T-cell (primary cell): ENCODE data around the gene TTC33. TPM values are rescaled to one million over a fixed set of nuclear protein-coding genes. Genes with fewer than 3 reads are reported as not detected.

Experiments
- ATAC-seq, 4 experiments: fragments of 200-7000 bp in 3 of 4; fragments of 150-1000 bp in 1 of 4; cut with Tn5 transposase; replicated peaks in 1 of 4; 1 replicate in 3 of 4; 2 replicates in 1 of 4; pipeline ENCODE4 v1.10.0; 2021; ENCODE audit warnings: moderate library complexity in 3 of 4, mild to moderate bottlenecking in 2 of 4, moderate number of reproducible peaks in 1 of 4
- CTCF ChIA-PET, 2 donors: fragments of 300-600 bp; sonication (Branson Sonifier 250); formaldehyde crosslinking; loops; one replicate each; lab custom pipeline; 2022; ENCODE audit warnings: antibody characterized with exemption in 2 of 2; lab: Charles Lee
- POLR2A ChIA-PET, 2 donors: fragments of 300-600 bp; sonication (Branson Sonifier 250); formaldehyde crosslinking; loops; one replicate each; lab custom pipeline; 2022; ENCODE audit warnings: antibody characterized with exemption in 2 of 2; lab: Charles Lee
- DNase-seq, 35 experiments: peaks; one replicate each; pipeline versions ENCODE4 v3.0.0 to v3.0.0-alpha.2; 2013 to 2023
- H3K27ac ChIP-seq: one replicate; pipeline ENCODE4 v1.5.1; 2013; ENCODE audit warnings: low read length
- H3K27me3 ChIP-seq, 2 experiments: replicated peaks in 1 of 2; 1 replicate in 1 of 2; 2 replicates in 1 of 2; pipeline versions ENCODE4 v1.6.1 to v1.7.0; 2013; ENCODE audit warnings: low read length in 1 of 2, mixed read lengths in 1 of 2; ENCODE audit not compliant: control insufficient read depth in 2 of 2, insufficient read depth in 2 of 2; ENCODE audit errors: extremely low read depth in 1 of 2
- H3K36me3 ChIP-seq, 2 donors: 1 replicate in 1 of 2; 2 replicates in 1 of 2; pipeline versions ENCODE4 v1.6.1 to v1.7.0; 2013; ENCODE audit warnings: low read length in 1 of 2; ENCODE audit not compliant: control insufficient read depth in 2 of 2, insufficient read depth in 1 of 2; ENCODE audit errors: extremely low read depth in 1 of 2
- H3K4me1 ChIP-seq, 2 experiments: 1 replicate in 1 of 2; 2 replicates in 1 of 2; pipeline versions ENCODE4 v1.6.1 to v1.7.0; 2013; ENCODE audit warnings: low read length in 2 of 2, mixed read lengths in 1 of 2; ENCODE audit not compliant: insufficient read depth in 2 of 2, control insufficient read depth in 1 of 2; ENCODE audit errors: extremely low read depth in 1 of 2
- H3K4me3 ChIP-seq, 2 donors: 1 replicate in 1 of 2; 2 replicates in 1 of 2; pipeline versions ENCODE4 v1.5.1 to v1.7.0; 2013; ENCODE audit warnings: mild to moderate bottlenecking in 2 of 2, low read length in 1 of 2, moderate library complexity in 1 of 2; ENCODE audit not compliant: control insufficient read depth in 1 of 2; ENCODE audit errors: extremely low read depth in 1 of 2
- H3K9me3 ChIP-seq: 2 replicates; pipeline ENCODE4 v1.7.0; 2013
- H3K27ac Mint-ChIP-seq, 2 donors: one replicate each; pipeline ENCODE4 v1.8.0; 2020 to 2021; ENCODE audit warnings: mild to moderate bottlenecking in 2 of 2, mixed read lengths in 2 of 2
- H3K27me3 Mint-ChIP-seq, 2 donors: one replicate each; pipeline ENCODE4 v1.8.0; 2021 to 2022; ENCODE audit warnings: mixed read lengths in 2 of 2
- H3K36me3 Mint-ChIP-seq: one replicate; pipeline ENCODE4 v1.8.0; 2021; ENCODE audit warnings: mixed read lengths
- H3K4me1 Mint-ChIP-seq, 3 donors: one replicate each; pipeline ENCODE4 v1.8.0; 2020 to 2022; ENCODE audit warnings: mixed read lengths in 3 of 3, mild to moderate bottlenecking in 1 of 3
- H3K4me3 Mint-ChIP-seq, 3 donors: one replicate each; pipeline ENCODE4 v1.8.0; 2020 to 2022; ENCODE audit warnings: mild to moderate bottlenecking in 3 of 3, mixed read lengths in 3 of 3, moderate library complexity in 3 of 3
- H3K9me3 Mint-ChIP-seq, 3 donors: one replicate each; pipeline ENCODE4 v1.8.0; 2020 to 2022; ENCODE audit warnings: mixed read lengths in 3 of 3
- WGBS: methylation state at CpG from one replicate; pipeline ENCODE4 v1.1.5; 2013; ENCODE audit warnings: missing lambda C conversion rate; ENCODE audit not compliant: insufficient coverage; 5-methylcytosine and 5-hydroxymethylcytosine counted together
- total RNA-seq, 35 experiments: library from RNA in 6 of 35; stranded (reverse) in 6 of 35; fragments of 120-200 nt in 1 of 35; gene quantifications; one replicate each; pipeline versions ENCODE4 v1.2.1 to v1.2.4 and lab custom pipeline; 2013 to 2026

Gene TTC33
- total RNA-seq, 5 donors from 2014 or later (not counting 1 experiment from before 2014, with no cell fraction given): 8.3 to 15.4 (median 13.6) TPM

GRCh38 chr5:40547557-40547956 is 208.2 kb downstream of the TTC33 start:
- no peak for DNase-seq
- no peak overlapping the region for H3K4me3 Mint-ChIP-seq
- H3K27ac Mint-ChIP-seq: no peak overlapping the region
- no peaks in the 10 kb centered on the region for H3K36me3 Mint-ChIP-seq
- ChIA-PET POLR2A (interaction anchor here in 1 of 2 donors (1.0 kb wide), 1 partner anchor 9 kb away, joined by 3 read pairs; no protein-coding TSS in a partner anchor), CTCF (interaction anchor here in 1 of 2 donors (0.5 to 0.9 kb wide), 2 partner anchors 158 to 891 kb away, joined by 4 read pairs; no protein-coding TSS in a partner anchor)
- Histone ChIP-seq H3K36me3 (no peaks in the 10 kb centered on the region), H3K27ac (no peak overlapping the region), H3K9me3 (no peaks in the 10 kb centered on the region), H3K27me3 (no peaks in the 10 kb centered on the region), H3K4me3 (no peak overlapping the region), H3K4me1 (no peaks in the 10 kb centered on the region)
- H3K9me3 Mint-ChIP-seq: no peaks in the 10 kb centered on the region
- WGBS: no CpG with 5 or more reads among the region's 4 CpGs
- H3K27me3 Mint-ChIP-seq: no peaks in the 10 kb centered on the region
- ATAC-seq: no peak
- H3K4me1 Mint-ChIP-seq: no peaks in the 10 kb centered on the region

GRCh38 chr5:40540301-40540700 is 215.5 kb downstream of the TTC33 start:
- no peak for DNase-seq
- Histone ChIP-seq H3K27ac (no peak overlapping the region), H3K27me3 (no peaks in the 10 kb centered on the region), H3K4me3 (no peak overlapping the region), H3K9me3 (no peaks in the 10 kb centered on the region), H3K4me1 (no peaks in the 10 kb centered on the region), H3K36me3 (no peaks in the 10 kb centered on the region)
- ChIA-PET POLR2A (interaction anchor here in 1 of 2 donors (0.7 kb wide), 1 partner anchor 532 kb away, joined by 3 read pairs; no protein-coding TSS in a partner anchor), CTCF (no interaction called here)
- H3K36me3 Mint-ChIP-seq: no peaks in the 10 kb centered on the region
- H3K27ac Mint-ChIP-seq: no peak overlapping the region
- no peak for ATAC-seq
- H3K27me3 Mint-ChIP-seq: no peaks in the 10 kb centered on the region
- H3K4me3 Mint-ChIP-seq: no peak overlapping the region
- H3K4me1 Mint-ChIP-seq: peaks cover 0 to 4% (median 2%) of the 10 kb centered on the region in 3 donors
- peaks cover 0 to 9% (median 3%) of the 10 kb centered on the region in 3 donors for H3K9me3 Mint-ChIP-seq

DNA sequence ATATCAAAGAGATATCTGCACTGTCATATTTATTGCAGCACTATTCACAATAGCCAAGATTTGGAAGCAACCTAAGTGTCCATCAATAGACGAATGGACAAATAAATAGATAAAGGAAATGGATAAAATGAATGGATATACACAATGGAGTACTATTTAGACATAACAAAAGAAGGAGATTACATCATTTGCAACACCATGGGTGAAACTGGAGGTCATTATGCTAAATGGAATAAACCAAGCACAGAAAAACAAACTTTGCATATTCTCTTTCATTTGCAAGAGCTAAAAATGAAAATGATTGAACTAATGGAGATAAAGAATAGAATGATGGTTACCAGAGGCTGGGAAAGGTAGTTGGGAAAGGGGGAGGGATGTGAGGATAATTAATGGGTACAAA is 231.1 kb downstream of the TTC33 start:
- no CpG with 5 or more reads among the region's 1 CpG for WGBS
- Mint-ChIP-seq H3K27ac (no peak overlapping the region), H3K27me3 (no peaks in the 10 kb centered on the region)

DNA sequence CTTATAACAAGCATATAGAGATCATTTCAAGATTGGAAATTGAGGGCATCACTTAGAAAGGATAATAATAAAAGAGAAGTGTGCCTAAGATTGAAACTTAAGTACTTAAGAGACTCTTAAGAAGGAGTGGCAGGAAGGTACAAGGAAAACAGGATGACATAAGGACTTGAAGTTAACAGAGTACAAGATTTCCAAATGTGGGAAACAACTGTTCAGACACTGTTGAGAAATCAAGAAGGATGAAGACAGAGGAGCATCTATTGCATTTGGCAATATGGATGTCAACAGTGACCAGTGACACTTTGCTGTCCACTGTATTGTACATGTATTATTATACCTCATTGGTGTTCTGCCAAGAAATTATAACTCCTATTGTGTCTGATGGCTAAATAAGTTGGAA is 233.8 kb downstream of the TTC33 start:
- Mint-ChIP-seq H3K27me3 (no peaks in the 10 kb centered on the region), H3K27ac (no peak overlapping the region), H3K4me3 (no peak overlapping the region), H3K9me3 (no peaks in the 10 kb centered on the region), H3K36me3 (no peaks in the 10 kb centered on the region), H3K4me1 (peaks cover 5 to 10% (median 9%) of the 10 kb centered on the region in 3 donors)
- peaks cover 0 to under 1% of the 10 kb centered on the region in 2 experiments for H3K4me1 ChIP-seq
- no peak overlapping the region for H3K4me3 ChIP-seq
- ChIA-PET POLR2A (no interaction called here), CTCF (no interaction called here)
- DNase-seq: no peak
- no peaks in the 10 kb centered on the region for H3K27me3 ChIP-seq
- ATAC-seq: no peak
- H3K9me3 ChIP-seq: no peaks in the 10 kb centered on the region
- H3K27ac ChIP-seq: no peak overlapping the region
- H3K36me3 ChIP-seq: no peaks in the 10 kb centered on the region

More for the DNA sequence above, 231.1 kb downstream of the TTC33 start:
- Histone ChIP-seq H3K27ac (no peak overlapping the region), H3K36me3 (no peaks in the 10 kb centered on the region), H3K9me3 (no peaks in the 10 kb centered on the region), H3K4me1 (peaks cover 0 to 3% of the 10 kb centered on the region in 2 experiments), H3K4me3 (no peak overlapping the region), H3K27me3 (no peaks in the 10 kb centered on the region)
- ChIA-PET POLR2A (no interaction called here), CTCF (no interaction called here)
- DNase-seq (no peak), ATAC-seq (no peak)
- Mint-ChIP-seq H3K4me3 (no peak overlapping the region), H3K36me3 (no peaks in the 10 kb centered on the region), H3K9me3 (no peaks in the 10 kb centered on the region), H3K4me1 (peaks cover 9 to 14% (median 11%) of the 10 kb centered on the region in 3 donors)

DNA sequence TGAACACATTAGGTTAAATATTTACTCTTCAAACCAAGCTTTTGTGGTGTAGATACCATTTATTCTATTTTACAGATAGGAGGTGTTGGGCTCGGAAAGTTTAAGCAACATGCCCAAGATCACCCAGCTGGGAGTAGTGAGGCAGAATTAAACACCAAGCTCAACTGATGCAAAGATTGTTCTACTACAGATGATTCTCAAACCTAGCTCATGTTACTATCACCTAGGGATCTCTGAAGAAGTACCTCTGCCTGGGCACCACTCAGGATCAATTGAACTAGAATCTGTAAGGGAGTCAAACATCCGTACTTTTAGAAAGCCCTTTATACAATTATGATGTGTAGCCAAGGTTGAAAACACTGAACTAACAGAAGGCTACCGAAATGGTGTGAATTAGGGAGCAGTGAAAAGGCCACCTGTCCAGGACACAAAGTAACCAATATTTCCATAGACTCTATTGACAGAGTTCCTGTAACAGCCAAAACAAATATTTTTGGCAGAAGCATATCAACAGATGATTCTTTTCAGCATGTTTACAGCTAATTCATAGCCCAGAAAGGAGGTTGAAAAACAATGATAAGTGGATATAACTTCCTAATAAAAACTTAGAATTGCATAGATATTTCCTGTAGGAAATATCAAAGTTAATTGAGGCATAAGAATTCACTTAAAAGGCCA is 234.5 kb downstream of the TTC33 start:
- ATAC-seq: no peak
- Histone ChIP-seq H3K27me3 (no peaks in the 10 kb centered on the region), H3K27ac (no peak overlapping the region), H3K36me3 (no peaks in the 10 kb centered on the region), H3K4me3 (no peak overlapping the region), H3K9me3 (no peaks in the 10 kb centered on the region), H3K4me1 (peaks cover 0 to 3% of the 10 kb centered on the region in 2 experiments)
- Mint-ChIP-seq H3K27me3 (no peaks in the 10 kb centered on the region), H3K36me3 (no peaks in the 10 kb centered on the region), H3K4me1 (peaks cover 8 to 12% (median 11%) of the 10 kb centered on the region in 3 donors), H3K27ac (no peak overlapping the region), H3K4me3 (no peak overlapping the region), H3K9me3 (no peaks in the 10 kb centered on the region)
- no CpG with 5 or more reads among the region's 3 CpGs for WGBS
- ChIA-PET POLR2A (no interaction called here), CTCF (interaction anchor here in 1 of 2 donors (0.6 kb wide), 1 partner anchor 44 kb away, joined by 10 read pairs; no protein-coding TSS in a partner anchor)
- no peak for DNase-seq

- no peaks in the 10 kb centered on the region for H3K36me3 Mint-ChIP-seq
- POLR2A ChIA-PET: no interaction called here
- Histone ChIP-seq H3K27ac (no peak overlapping the region), H3K27me3 (no peaks in the 10 kb centered on the region), H3K36me3 (no peaks in the 10 kb centered on the region), H3K4me1 (peaks cover 15 to 22% of the 10 kb centered on the region in 2 experiments), H3K4me3 (no peak overlapping the region), H3K9me3 (no peaks in the 10 kb centered on the region)
- H3K4me1 Mint-ChIP-seq: peaks cover 35 to 38% (median 37%) of the 10 kb centered on the region in 3 donors
- CTCF ChIA-PET: no interaction called here
- H3K9me3 Mint-ChIP-seq: no peaks in the 10 kb centered on the region
- WGBS: 85% methylated on average over 3 of the region's 4 CpGs
- H3K27me3 Mint-ChIP-seq: no peaks in the 10 kb centered on the region
- no peak for DNase-seq
- peak overlapping the region in 1 of 2 donors; percentile 33 for H3K27ac Mint-ChIP-seq
- ATAC-seq: no peak
- no peak overlapping the region for H3K4me3 Mint-ChIP-seq
Observed at GRCh38 chr5:40518485-40518917, 237.3 kb downstream of the TTC33 start.
